ENCODE measurements around the gene STAP2. TPM values are rescaled to one million over a fixed set of nuclear protein-coding genes. Genes with fewer than 3 reads are reported as not detected.

The STAP2 gene
- total and polyA plus RNA-seq, 10 of the 15 experiments (the other 5 are each of a cell fraction or from before 2014, with no cell fraction given): 0.84 to 22.4 (median 15.2) TPM

DNA sequence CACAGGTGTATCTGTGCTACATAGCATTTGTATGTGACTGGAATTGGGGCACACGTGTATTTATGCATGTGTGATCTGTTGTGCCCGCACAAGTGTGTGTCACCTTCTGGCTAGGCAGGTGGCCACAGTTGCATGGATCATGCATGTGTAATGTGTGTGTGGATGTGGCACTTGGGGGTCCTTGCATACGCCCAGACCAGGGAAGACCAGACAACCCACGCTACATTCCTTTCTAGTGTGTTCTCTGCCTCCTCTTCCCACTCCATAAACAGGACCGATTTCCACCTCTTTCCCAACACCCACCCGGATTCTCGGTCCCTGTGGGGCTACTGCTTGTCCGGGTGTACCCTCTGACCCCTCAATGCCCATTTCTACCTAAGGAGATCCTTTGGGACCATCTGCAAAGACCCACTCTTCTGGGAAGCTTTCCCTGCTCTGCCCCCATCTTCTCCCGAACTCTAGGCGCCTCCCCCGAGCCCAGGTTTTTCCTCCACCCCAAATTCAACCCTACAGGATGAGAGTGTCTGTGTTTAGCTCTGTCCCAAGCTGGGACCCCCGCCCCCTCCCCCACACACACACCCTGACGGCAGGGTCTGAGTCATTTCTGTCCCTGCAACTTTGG is 12.3 kb downstream of the STAP2 start:
- DNase-seq (ENCODE audit: low read depth, low spot score) (no peak), FAIRE-seq (no peak), ATAC-seq (no peak)
- POLR2A ChIA-PET: no interaction called here
- H2AFZ ChIP-seq (ENCODE audit: control insufficient read depth, low read depth, low read length): no peak overlapping the region
- H3K79me2 ChIP-seq (ENCODE audit: control insufficient read depth, insufficient read depth, low read length): no peaks in the 10 kb centered on the region; the same call in 1 of the 2 replicates
- BruUV-seq (replicated peaks): no TSS peak
- no peaks in the 10 kb centered on the region for H4K20me1 ChIP-seq (ENCODE audit: control insufficient read depth, insufficient read depth)
- H3K4me1 ChIP-seq (ENCODE audit: control insufficient read depth, insufficient read depth, low read length): peaks cover 8% of the 10 kb centered on the region; the same call in 1 of the 2 replicates
- no peak overlapping the region for H3K27ac ChIP-seq (ENCODE audit: control insufficient read depth, insufficient read depth)
- intact Hi-C loops (cut with micrococcal nuclease; ENCODE audit: unreplicated experiment): no loop called here
- SMC1A ChIA-PET (ENCODE audit: uncharacterized antibody, unreplicated experiment): no interaction called here
- H3K9ac ChIP-seq (ENCODE audit: control insufficient read depth, insufficient read depth, low read length): no peak overlapping the region
- H3K36me3 ChIP-seq (ENCODE audit: control insufficient read depth in 2 of 2, insufficient read depth in 2 of 2, low read length in 1 of 2): no peaks in the 10 kb centered on the region
- RAD21 ChIA-PET (ENCODE audit: unreplicated experiment): no interaction called here
- in situ Hi-C loops (cut with MboI): no loop called here
- 52% methylated on average over 13 of the region's 13 CpGs for WGBS (ENCODE audit: insufficient coverage, insufficient replicate concordance, low lambda C conversion rate, missing lambda C conversion rate)
- no peak overlapping the region for H3K4me2 ChIP-seq (ENCODE audit: control insufficient read depth, insufficient read depth)
- H3K4me3 ChIP-seq: no peak overlapping the region
- CTCF ChIA-PET: no interaction called here
- H3K9me3 ChIP-seq (replicated peaks; ENCODE audit: control insufficient read depth, insufficient read depth, low read length): no peaks in the 10 kb centered on the region; the same call in 1 of the 3 replicates
- H3K27me3 ChIP-seq (replicated peaks in 1 of 2; ENCODE audit: control insufficient read depth in 2 of 2, insufficient read depth in 2 of 2, low read length in 1 of 2): no peaks in the 10 kb centered on the region
- TF ChIP-seq, protein P1, sequence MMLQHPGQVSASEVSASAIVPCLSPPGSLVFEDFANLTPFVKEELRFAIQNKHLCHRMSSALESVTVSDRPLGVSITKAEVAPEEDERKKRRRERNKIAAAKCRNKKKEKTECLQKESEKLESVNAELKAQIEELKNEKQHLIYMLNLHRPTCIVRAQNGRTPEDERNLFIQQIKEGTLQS (IDR thresholded peaks at IDR 0.05; ENCODE audit: borderline replicate concordance, extremely low read depth, low read depth, low read length): no peak
- TF ChIP-seq SMARCA5 (IDR thresholded peaks at IDR 0.05) (no peak), NFXL1 (IDR thresholded peaks at IDR 0.05; ENCODE audit: borderline replicate concordance) (no peak), RB1 (IDR thresholded peaks at IDR 0.05; ENCODE audit: borderline replicate concordance) (no peak), FOS (IDR thresholded peaks at IDR 0.05; ENCODE audit: borderline replicate concordance, extremely low read depth, insufficient read length) (no peak), BCL11A (IDR thresholded peaks at IDR 0.05; ENCODE audit: low read depth, low read length) (no peak), CREM (IDR thresholded peaks at IDR 0.05; ENCODE audit: low read depth) (no peak), STAT3 (IDR thresholded peaks at IDR 0.05; ENCODE audit: low read depth, low read length) (no peak), TCF12 (IDR thresholded peaks at IDR 0.05; ENCODE audit: low read depth, low read length) (no peak), SPI1 (IDR thresholded peaks at IDR 0.05; ENCODE audit: borderline replicate concordance, insufficient read depth, low read depth, low read length) (no peak), CHD2 (IDR thresholded peaks at IDR 0.05; ENCODE audit: borderline replicate concordance, low read depth, low read length) (no peak), SUZ12 (IDR thresholded peaks at IDR 0.05; ENCODE audit: unreplicated experiment) (no peak), KDM1A (IDR thresholded peaks at IDR 0.05; ENCODE audit: borderline replicate concordance) (no peak), SREBF1 (IDR thresholded peaks at IDR 0.05; ENCODE audit: low read length) (no peak)
- TF ChIP-seq, protein P2, sequence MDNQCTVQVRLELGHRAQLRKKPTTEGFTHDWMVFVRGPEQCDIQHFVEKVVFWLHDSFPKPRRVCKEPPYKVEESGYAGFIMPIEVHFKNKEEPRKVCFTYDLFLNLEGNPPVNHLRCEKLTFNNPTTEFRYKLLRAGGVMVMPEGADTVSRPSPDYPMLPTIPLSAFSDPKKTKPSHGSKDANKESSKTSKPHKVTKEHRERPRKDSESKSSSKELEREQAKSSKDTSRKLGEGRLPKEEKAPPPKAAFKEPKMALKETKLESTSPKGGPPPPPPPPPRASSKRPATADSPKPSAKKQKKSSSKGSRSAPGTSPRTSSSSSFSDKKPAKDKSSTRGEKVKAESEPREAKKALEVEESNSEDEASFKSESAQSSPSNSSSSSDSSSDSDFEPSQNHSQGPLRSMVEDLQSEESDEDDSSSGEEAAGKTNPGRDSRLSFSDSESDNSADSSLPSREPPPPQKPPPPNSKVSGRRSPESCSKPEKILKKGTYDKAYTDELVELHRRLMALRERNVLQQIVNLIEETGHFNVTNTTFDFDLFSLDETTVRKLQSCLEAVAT (IDR thresholded peaks at IDR 0.05): no peak
- TF ChIP-seq, protein P3, sequence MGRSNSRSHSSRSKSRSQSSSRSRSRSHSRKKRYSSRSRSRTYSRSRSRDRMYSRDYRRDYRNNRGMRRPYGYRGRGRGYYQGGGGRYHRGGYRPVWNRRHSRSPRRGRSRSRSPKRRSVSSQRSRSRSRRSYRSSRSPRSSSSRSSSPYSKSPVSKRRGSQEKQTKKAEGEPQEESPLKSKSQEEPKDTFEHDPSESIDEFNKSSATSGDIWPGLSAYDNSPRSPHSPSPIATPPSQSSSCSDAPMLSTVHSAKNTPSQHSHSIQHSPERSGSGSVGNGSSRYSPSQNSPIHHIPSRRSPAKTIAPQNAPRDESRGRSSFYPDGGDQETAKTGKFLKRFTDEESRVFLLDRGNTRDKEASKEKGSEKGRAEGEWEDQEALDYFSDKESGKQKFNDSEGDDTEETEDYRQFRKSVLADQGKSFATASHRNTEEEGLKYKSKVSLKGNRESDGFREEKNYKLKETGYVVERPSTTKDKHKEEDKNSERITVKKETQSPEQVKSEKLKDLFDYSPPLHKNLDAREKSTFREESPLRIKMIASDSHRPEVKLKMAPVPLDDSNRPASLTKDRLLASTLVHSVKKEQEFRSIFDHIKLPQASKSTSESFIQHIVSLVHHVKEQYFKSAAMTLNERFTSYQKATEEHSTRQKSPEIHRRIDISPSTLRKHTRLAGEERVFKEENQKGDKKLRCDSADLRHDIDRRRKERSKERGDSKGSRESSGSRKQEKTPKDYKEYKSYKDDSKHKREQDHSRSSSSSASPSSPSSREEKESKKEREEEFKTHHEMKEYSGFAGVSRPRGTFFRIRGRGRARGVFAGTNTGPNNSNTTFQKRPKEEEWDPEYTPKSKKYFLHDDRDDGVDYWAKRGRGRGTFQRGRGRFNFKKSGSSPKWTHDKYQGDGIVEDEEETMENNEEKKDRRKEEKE (IDR thresholded peaks at IDR 0.05): no peak
- TF ChIP-seq, protein P4, sequence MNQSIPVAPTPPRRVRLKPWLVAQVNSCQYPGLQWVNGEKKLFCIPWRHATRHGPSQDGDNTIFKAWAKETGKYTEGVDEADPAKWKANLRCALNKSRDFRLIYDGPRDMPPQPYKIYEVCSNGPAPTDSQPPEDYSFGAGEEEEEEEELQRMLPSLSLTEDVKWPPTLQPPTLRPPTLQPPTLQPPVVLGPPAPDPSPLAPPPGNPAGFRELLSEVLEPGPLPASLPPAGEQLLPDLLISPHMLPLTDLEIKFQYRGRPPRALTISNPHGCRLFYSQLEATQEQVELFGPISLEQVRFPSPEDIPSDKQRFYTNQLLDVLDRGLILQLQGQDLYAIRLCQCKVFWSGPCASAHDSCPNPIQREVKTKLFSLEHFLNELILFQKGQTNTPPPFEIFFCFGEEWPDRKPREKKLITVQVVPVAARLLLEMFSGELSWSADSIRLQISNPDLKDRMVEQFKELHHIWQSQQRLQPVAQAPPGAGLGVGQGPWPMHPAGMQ (IDR thresholded peaks at IDR 0.05; ENCODE audit: borderline replicate concordance): no peak

Data from GM12878 (cell line).